ENCODE measurements around the gene BAHCC1.

GRCh38 chr17:81468770-81469121 is 73.5 kb downstream of the BAHCC1 start:
- TF ChIP-seq TP53 (CRISPR knock-in tag; IDR thresholded peaks at IDR 0.05) (no peak), FOXP1 (CRISPR knock-in tag; IDR thresholded peaks at IDR 0.05; ENCODE audit: borderline replicate concordance) (no peak), ZBTB21 (CRISPR knock-in tag; IDR thresholded peaks at IDR 0.05; ENCODE audit: borderline replicate concordance) (no peak), NFYB (CRISPR knock-in tag; conservative IDR thresholded peaks at IDR 0.05; ENCODE audit: low read depth) (no peak), FOXK1 (CRISPR knock-in tag; IDR thresholded peaks at IDR 0.05) (no peak), ATF3 (CRISPR knock-in tag; conservative IDR thresholded peaks at IDR 0.05) (no peak), CTCF (IDR thresholded peaks at IDR 0.05) (no peak)
- TF ChIP-seq, protein P1, sequence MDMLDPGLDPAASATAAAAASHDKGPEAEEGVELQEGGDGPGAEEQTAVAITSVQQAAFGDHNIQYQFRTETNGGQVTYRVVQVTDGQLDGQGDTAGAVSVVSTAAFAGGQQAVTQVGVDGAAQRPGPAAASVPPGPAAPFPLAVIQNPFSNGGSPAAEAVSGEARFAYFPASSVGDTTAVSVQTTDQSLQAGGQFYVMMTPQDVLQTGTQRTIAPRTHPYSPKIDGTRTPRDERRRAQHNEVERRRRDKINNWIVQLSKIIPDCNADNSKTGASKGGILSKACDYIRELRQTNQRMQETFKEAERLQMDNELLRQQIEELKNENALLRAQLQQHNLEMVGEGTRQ (CRISPR knock-in tag; IDR thresholded peaks at IDR 0.05) = no peak
